Brain microvascular endothelial cell (primary cell): ENCODE results near the gene CNFN.

ENCODE experiments used
- DNase-seq: peaks from one replicate; pipeline ENCODE4 v3.0.0-alpha.2; 2020
- H3K27ac ChIP-seq: fragments of 250-450 bp; sonication (Bioruptor Pico); 2 replicates; pipeline ENCODE4 v1.5.1; 2020; ENCODE audit warnings: mild to moderate bottlenecking, moderate library complexity
- H3K27me3 ChIP-seq: fragments of 250-450 bp; sonication (Bioruptor Pico); replicated peaks from 2 replicates; pipeline ENCODE4 v1.5.1; 2020; ENCODE audit warnings: mild to moderate bottlenecking
- H3K36me3 ChIP-seq: fragments of 250-450 bp; sonication (Bioruptor Pico); replicated peaks from 2 replicates; pipeline ENCODE4 v1.5.1; 2020; ENCODE audit warnings: mild to moderate bottlenecking
- H3K4me3 ChIP-seq: 2 replicates; pipeline ENCODE4 v1.5.1; 2011; ENCODE audit warnings: low read depth, mild to moderate bottlenecking, control low read depth, low read length, moderate library complexity
- CTCF ChIP-seq: IDR thresholded peaks from 2 replicates; pipeline ENCODE4 v1.5.1; 2011; ENCODE audit warnings: low read depth, mild to moderate bottlenecking, moderate library complexity, low read length, control low read depth, inconsistent platforms; ENCODE audit errors: missing control alignments
- in situ Hi-C: cut with HindIII; loops from 2 replicates; pipeline ENCODE4 v1.10.0; 2017; ENCODE audit warnings: low sequenced_read_pairs, low pct_ligation_motif_present

The CNFN gene

GRCh38 chr19:42363614-42364346, 26.3 kb downstream of the CNFN start:
- in situ Hi-C loops, result no loop called here
- Histone ChIP-seq H3K27me3 (no peaks in the 10 kb centered on the region), H3K4me3 (no peak overlapping the region), H3K36me3 (peaks cover 5% of the 10 kb centered on the region), H3K27ac (no peak overlapping the region)
- DNase-seq, result no peak
- TF ChIP-seq CTCF, result no peak

GRCh38 chr19:42362891-42363440, 27.1 kb downstream of the CNFN start:
- Histone ChIP-seq H3K4me3 (no peak overlapping the region), H3K27me3 (no peaks in the 10 kb centered on the region), H3K36me3 (peaks cover 5% of the 10 kb centered on the region), H3K27ac (no peak overlapping the region)
- DNase-seq, result no peak
- in situ Hi-C loops, result no loop called here
- TF ChIP-seq CTCF, result no peak

GRCh38 chr19:42362342-42362741, 27.8 kb downstream of the CNFN start:
- no peak for TF ChIP-seq CTCF
- no peak for DNase-seq
- Histone ChIP-seq H3K27ac (no peak overlapping the region), H3K27me3 (no peaks in the 10 kb centered on the region), H3K4me3 (no peak overlapping the region), H3K36me3 (peaks cover 5% of the 10 kb centered on the region)
- in situ Hi-C loops, result no loop called here

- H3K27ac ChIP-seq, result no peak overlapping the region
- no peak for DNase-seq
- no peak for TF ChIP-seq CTCF
- peaks cover 5% of the 10 kb centered on the region for H3K36me3 ChIP-seq
- no peak overlapping the region for H3K4me3 ChIP-seq
- no peaks in the 10 kb centered on the region for H3K27me3 ChIP-seq
- in situ Hi-C loops, result no loop called here
These were observed 28.6 kb downstream of the CNFN start for GRCh38 chr19:42361545-42361910.

- H3K27ac ChIP-seq, result no peak overlapping the region
- no peak for TF ChIP-seq CTCF
- no peaks in the 10 kb centered on the region for H3K27me3 ChIP-seq
- no peak overlapping the region for H3K4me3 ChIP-seq
- peaks cover 6% of the 10 kb centered on the region for H3K36me3 ChIP-seq
- in situ Hi-C loops, result no loop called here
- no peak for DNase-seq
These were observed 29.1 kb downstream of the CNFN start for GRCh38 chr19:42360787-42361544.
